Stimulated activated CD8-positive, alpha-beta memory T cell treated with anti-CD3 and anti-CD28 coated beads, Interleukin-15, amount 100 ng/mL, for 48 hours (primary cell): ENCODE measurements around the gene DENND5A.

ENCODE experiments used
- DNase-seq, 2 donors: peaks; one replicate each; pipeline ENCODE4 v3.0.0-alpha.2; 2020; ENCODE audit warnings: low read depth in 2 of 2

The DENND5A gene

GRCh38 chr11:9265211-9266131 is at the start of gene DENND5A:
DENND5A (minus strand) TSS chr11:9265350; CDS start chr11:9265069, 281 bp downstream.
- peak in 1 of 2 donors; percentile 47 for DNase-seq

GRCh38 chr11:9314291-9315077 is 49.3 kb upstream of the DENND5A start, which contains the start of gene TMEM41B:
TMEM41B (minus strand) TSS chr11:9314593; CDS start chr11:9314441, 152 bp downstream.
- DNase-seq: peak; percentile 100

GRCh38 chr11:9313648-9314290 is 48.6 kb upstream of the DENND5A start:
- DNase-seq: peak in 1 of 2 donors; percentile 4

- DNase-seq: no peak
These were observed 45.4 kb upstream of the DENND5A start for GRCh38 chr11:9310485-9311090.

- no peak for DNase-seq
These were observed 39.0 kb upstream of the DENND5A start for GRCh38 chr11:9304178-9304577.

GRCh38 chr11:9302448-9302847 is 37.3 kb upstream of the DENND5A start:
- no peak for DNase-seq

- DNase-seq: no peak
These were observed 36.6 kb upstream of the DENND5A start for GRCh38 chr11:9301720-9302119.

GRCh38 chr11:9293646-9294045 is 28.5 kb upstream of the DENND5A start:
- DNase-seq: no peak

- DNase-seq: no peak
These were observed 20.9 kb upstream of the DENND5A start for GRCh38 chr11:9285850-9286587.

- DNase-seq: peak; percentile 25 to 36
These were observed 15.6 kb upstream of the DENND5A start for GRCh38 chr11:9280655-9281301.

- DNase-seq: no peak
These were observed 12.0 kb upstream of the DENND5A start for GRCh38 chr11:9277176-9277575.

GRCh38 chr11:9276571-9276970 is 11.4 kb upstream of the DENND5A start:
- DNase-seq: no peak

GRCh38 chr11:9274499-9275258 is 9.5 kb upstream of the DENND5A start:
- no peak for DNase-seq

- no peak for DNase-seq
These were observed 8.5 kb upstream of the DENND5A start for GRCh38 chr11:9273376-9274336.

- no peak for DNase-seq
These were observed 4.4 kb upstream of the DENND5A start for GRCh38 chr11:9269492-9270013.

GRCh38 chr11:9267680-9268079 is 2.5 kb upstream of the DENND5A start:
- no peak for DNase-seq

GRCh38 chr11:9266926-9267325 is 1.8 kb upstream of the DENND5A start:
- DNase-seq: no peak

GRCh38 chr11:9266132-9266736 is 1.1 kb upstream of the DENND5A start:
- DNase-seq: no peak
